K562 (cell line): ENCODE data around the gene PPP1R9A.

ENCODE experiments used
- DIDO1 ChIP-seq: fragments of 450-650 bp; IDR thresholded peaks from 2 replicates; pipeline ENCODE4 v1.6.1; 2016; ENCODE audit warnings: low read depth, missing biosample characterization, missing genetic modification characterization
- ESRRA ChIP-seq: fragments of 450-650 bp; IDR thresholded peaks from 2 replicates; pipeline ENCODE4 v1.6.1; 2014; ENCODE audit warnings: low read depth, mild to moderate bottlenecking, moderate library complexity, borderline replicate concordance
- HNRNPLL ChIP-seq: fragments of 200-400 bp; formaldehyde crosslinking; IDR thresholded peaks from 2 replicates; pipeline ENCODE4 v1.6.1; 2017; ENCODE audit warnings: low read length, low read depth, mild to moderate bottlenecking; ENCODE audit not compliant: poor library complexity, severe bottlenecking
- KLF13 ChIP-seq: fragments of 450-650 bp; IDR thresholded peaks from 2 replicates; pipeline ENCODE4 v1.6.1; 2016; ENCODE audit warnings: missing genetic modification characterization, low read depth, mild to moderate bottlenecking, missing compliant biosample characterization, moderate library complexity, borderline replicate concordance
- TAF1 ChIP-seq: IDR thresholded peaks from 2 replicates; pipeline ENCODE4 v1.6.1; 2011; ENCODE audit warnings: mild to moderate bottlenecking, low read length, moderate library complexity; ENCODE audit not compliant: insufficient read depth, control insufficient read depth, severe bottlenecking; ENCODE audit errors: extremely low read depth
- TF ChIP-seq, protein P1 (sequence below), 3 experiments: IDR thresholded peaks in 2 of 3; conservative IDR thresholded peaks in 1 of 3; 2 replicates each; pipeline ENCODE4 v1.5.1; 2011 to 2012; ENCODE audit warnings: low read length in 3 of 3, mild to moderate bottlenecking in 3 of 3, control low read depth in 2 of 3, improper control_type of control experiment in 1 of 3, inconsistent platforms in 1 of 3, low read depth in 1 of 3, mixed read lengths in 1 of 3, moderate library complexity in 1 of 3; ENCODE audit not compliant: insufficient read depth in 2 of 3
- TF ChIP-seq, protein P2 (sequence below): fragments of 150-350 bp; conservative IDR thresholded peaks from 2 replicates; pipeline ENCODE4 v1.6.1; 2014; ENCODE audit warnings: low read length
- TF ChIP-seq, protein P3 (sequence below): fragments of 250-450 bp; sonication (Bioruptor Pico); IDR thresholded peaks from 2 replicates; pipeline ENCODE4 v1.8.0; 2022; ENCODE audit warnings: moderate library complexity, mild to moderate bottlenecking, inconsistent platforms
- TF ChIP-seq, protein P4 (sequence below), 2 experiments: fragments of 450-650 bp; formaldehyde crosslinking in 1 of 2; IDR thresholded peaks; 2 replicates each; pipeline versions ENCODE4 v1.4.0 to v1.6.1; 2014 to 2020; ENCODE audit warnings: mild to moderate bottlenecking in 2 of 2, borderline replicate concordance in 1 of 2, low read depth in 1 of 2

DNA sequence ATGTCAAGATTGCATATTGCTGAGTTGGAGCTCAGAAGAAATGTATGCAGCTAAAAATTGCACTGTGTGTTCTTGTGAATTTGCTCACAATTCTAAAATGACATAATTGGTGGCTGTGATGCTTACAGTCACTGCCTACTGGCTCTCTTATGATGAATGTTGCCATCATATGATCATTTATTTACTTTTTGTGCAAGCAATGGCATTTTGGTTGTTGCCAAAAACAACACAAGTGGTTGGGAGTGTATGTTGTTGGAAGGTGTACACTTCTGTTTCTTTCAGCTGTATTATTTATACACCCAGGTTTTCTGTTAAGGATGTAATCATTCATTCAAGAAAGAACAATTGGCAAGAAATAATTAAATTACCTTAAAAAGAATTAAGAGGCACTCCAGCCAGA lies 388.0 kb downstream of the PPP1R9A start:
- no peak for TF ChIP-seq HNRNPLL
- TF ChIP-seq, protein P1, sequence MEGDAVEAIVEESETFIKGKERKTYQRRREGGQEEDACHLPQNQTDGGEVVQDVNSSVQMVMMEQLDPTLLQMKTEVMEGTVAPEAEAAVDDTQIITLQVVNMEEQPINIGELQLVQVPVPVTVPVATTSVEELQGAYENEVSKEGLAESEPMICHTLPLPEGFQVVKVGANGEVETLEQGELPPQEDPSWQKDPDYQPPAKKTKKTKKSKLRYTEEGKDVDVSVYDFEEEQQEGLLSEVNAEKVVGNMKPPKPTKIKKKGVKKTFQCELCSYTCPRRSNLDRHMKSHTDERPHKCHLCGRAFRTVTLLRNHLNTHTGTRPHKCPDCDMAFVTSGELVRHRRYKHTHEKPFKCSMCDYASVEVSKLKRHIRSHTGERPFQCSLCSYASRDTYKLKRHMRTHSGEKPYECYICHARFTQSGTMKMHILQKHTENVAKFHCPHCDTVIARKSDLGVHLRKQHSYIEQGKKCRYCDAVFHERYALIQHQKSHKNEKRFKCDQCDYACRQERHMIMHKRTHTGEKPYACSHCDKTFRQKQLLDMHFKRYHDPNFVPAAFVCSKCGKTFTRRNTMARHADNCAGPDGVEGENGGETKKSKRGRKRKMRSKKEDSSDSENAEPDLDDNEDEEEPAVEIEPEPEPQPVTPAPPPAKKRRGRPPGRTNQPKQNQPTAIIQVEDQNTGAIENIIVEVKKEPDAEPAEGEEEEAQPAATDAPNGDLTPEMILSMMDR (IDR thresholded peaks at IDR 0.05 in 2 of 3, conservative IDR thresholded peaks at IDR 0.05 in 1 of 3; ENCODE audit: insufficient read depth in 2 of 3, low read depth in 1 of 3, low read length in 3 of 3) = no peak
- TF ChIP-seq, protein P2, sequence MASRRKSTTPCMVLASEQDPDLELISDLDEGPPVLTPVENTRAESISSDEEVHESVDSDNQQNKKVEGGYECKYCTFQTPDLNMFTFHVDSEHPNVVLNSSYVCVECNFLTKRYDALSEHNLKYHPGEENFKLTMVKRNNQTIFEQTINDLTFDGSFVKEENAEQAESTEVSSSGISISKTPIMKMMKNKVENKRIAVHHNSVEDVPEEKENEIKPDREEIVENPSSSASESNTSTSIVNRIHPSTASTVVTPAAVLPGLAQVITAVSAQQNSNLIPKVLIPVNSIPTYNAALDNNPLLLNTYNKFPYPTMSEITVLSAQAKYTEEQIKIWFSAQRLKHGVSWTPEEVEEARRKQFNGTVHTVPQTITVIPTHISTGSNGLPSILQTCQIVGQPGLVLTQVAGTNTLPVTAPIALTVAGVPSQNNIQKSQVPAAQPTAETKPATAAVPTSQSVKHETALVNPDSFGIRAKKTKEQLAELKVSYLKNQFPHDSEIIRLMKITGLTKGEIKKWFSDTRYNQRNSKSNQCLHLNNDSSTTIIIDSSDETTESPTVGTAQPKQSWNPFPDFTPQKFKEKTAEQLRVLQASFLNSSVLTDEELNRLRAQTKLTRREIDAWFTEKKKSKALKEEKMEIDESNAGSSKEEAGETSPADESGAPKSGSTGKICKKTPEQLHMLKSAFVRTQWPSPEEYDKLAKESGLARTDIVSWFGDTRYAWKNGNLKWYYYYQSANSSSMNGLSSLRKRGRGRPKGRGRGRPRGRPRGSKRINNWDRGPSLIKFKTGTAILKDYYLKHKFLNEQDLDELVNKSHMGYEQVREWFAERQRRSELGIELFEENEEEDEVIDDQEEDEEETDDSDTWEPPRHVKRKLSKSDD = no peak
- no peak for TF ChIP-seq TAF1
- no peak for TF ChIP-seq ESRRA
- TF ChIP-seq, protein P3, sequence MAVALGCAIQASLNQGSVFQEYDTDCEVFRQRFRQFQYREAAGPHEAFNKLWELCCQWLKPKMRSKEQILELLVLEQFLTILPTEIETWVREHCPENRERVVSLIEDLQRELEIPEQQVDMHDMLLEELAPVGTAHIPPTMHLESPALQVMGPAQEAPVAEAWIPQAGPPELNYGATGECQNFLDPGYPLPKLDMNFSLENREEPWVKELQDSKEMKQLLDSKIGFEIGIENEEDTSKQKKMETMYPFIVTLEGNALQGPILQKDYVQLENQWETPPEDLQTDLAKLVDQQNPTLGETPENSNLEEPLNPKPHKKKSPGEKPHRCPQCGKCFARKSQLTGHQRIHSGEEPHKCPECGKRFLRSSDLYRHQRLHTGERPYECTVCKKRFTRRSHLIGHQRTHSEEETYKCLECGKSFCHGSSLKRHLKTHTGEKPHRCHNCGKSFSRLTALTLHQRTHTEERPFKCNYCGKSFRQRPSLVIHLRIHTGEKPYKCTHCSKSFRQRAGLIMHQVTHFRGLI (CRISPR knock-in tag) = no peak
- no peak for TF ChIP-seq KLF13 (tag)
- TF ChIP-seq, protein P4, sequence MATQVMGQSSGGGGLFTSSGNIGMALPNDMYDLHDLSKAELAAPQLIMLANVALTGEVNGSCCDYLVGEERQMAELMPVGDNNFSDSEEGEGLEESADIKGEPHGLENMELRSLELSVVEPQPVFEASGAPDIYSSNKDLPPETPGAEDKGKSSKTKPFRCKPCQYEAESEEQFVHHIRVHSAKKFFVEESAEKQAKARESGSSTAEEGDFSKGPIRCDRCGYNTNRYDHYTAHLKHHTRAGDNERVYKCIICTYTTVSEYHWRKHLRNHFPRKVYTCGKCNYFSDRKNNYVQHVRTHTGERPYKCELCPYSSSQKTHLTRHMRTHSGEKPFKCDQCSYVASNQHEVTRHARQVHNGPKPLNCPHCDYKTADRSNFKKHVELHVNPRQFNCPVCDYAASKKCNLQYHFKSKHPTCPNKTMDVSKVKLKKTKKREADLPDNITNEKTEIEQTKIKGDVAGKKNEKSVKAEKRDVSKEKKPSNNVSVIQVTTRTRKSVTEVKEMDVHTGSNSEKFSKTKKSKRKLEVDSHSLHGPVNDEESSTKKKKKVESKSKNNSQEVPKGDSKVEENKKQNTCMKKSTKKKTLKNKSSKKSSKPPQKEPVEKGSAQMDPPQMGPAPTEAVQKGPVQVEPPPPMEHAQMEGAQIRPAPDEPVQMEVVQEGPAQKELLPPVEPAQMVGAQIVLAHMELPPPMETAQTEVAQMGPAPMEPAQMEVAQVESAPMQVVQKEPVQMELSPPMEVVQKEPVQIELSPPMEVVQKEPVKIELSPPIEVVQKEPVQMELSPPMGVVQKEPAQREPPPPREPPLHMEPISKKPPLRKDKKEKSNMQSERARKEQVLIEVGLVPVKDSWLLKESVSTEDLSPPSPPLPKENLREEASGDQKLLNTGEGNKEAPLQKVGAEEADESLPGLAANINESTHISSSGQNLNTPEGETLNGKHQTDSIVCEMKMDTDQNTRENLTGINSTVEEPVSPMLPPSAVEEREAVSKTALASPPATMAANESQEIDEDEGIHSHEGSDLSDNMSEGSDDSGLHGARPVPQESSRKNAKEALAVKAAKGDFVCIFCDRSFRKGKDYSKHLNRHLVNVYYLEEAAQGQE (IDR thresholded peaks at IDR 0.05; ENCODE audit: borderline replicate concordance) = no peak
- TF ChIP-seq, protein P4 (CRISPR knock-in tag; IDR thresholded peaks at IDR 0.05; ENCODE audit: low read depth) = no peak
- TF ChIP-seq DIDO1 (tag) = no peak
